Effector memory CD4-positive, alpha-beta T cell (primary cell): ENCODE data around the gene UBA3.

ENCODE experiments used
- DNase-seq, 3 donors: peaks; one replicate each; pipeline ENCODE4 v3.0.0-alpha.2; 2020
- H3K27ac ChIP-seq: 2 replicates; pipeline ENCODE4 v1.7.0; 2013; ENCODE audit warnings: mild to moderate bottlenecking, low read length, moderate library complexity; ENCODE audit not compliant: insufficient read depth, poor library complexity, severe bottlenecking
- H3K27me3 ChIP-seq: replicated peaks from 2 replicates; pipeline ENCODE4 v1.7.0; 2013; ENCODE audit warnings: mild to moderate bottlenecking, low read length; ENCODE audit not compliant: insufficient read depth, control insufficient read depth, poor library complexity, severe bottlenecking
- H3K36me3 ChIP-seq: 2 replicates; pipeline ENCODE4 v1.7.0; 2013; ENCODE audit warnings: mild to moderate bottlenecking, low read length, moderate library complexity; ENCODE audit not compliant: control insufficient read depth, insufficient read depth
- H3K4me1 ChIP-seq: 2 replicates; pipeline ENCODE4 v1.7.0; 2013; ENCODE audit warnings: low read length, mild to moderate bottlenecking; ENCODE audit not compliant: control insufficient read depth, insufficient read depth, poor library complexity, severe bottlenecking
- H3K4me3 ChIP-seq: 2 replicates; pipeline ENCODE4 v1.7.0; 2013; ENCODE audit warnings: low read length, low read depth, mild to moderate bottlenecking; ENCODE audit not compliant: insufficient read depth, poor library complexity, severe bottlenecking
- H3K9me3 ChIP-seq: 2 replicates; pipeline ENCODE4 v1.7.0; 2013; ENCODE audit warnings: mild to moderate bottlenecking, low read length, moderate library complexity; ENCODE audit not compliant: control insufficient read depth

The UBA3 gene

DNA sequence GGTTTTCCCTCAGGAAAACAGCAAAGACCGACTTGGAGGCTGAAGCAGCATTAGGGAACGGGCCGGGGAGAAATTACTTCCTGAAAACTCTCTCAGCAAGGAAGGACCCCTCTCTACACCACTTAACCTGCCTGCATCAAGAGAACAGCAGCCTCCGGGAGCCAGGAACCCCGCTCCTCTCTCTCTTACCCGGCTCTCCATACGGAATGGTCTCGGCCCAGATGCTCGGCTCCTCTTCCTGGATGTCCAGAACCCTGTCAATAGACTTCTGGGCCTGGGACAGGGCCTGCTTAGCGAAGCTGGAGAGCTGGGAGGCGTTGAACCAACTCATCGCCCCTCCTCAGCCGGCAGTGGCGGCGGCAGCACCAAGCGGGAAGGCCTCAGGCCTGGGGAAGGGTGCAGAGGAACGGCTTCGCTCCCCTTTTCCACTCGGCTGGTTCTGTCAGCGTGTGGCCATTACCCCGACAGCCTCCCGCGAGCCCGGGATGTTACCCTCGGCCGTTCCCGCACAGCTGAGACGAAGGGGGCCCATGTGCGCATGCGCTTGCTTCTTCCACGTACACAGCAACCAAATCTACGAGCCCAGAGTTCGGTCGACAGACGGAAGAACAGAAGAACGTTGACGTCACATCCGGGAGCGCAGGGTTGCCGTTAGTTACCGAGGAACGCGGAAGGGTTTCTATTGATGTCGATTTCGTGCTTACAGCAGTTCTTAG lies 28.3 kb downstream of the UBA3 start, which contains the start of gene TMF1:
TMF1 (minus strand) TSS at position 578 of the 716 bp plus-strand sequence; CDS start at position 331, 247 bp downstream.
- no peaks in the 10 kb centered on the region for H3K27me3 ChIP-seq
- H3K9me3 ChIP-seq, result no peaks in the 10 kb centered on the region
- peak within 1 kb of the TSS; percentile 96 for H3K4me3 ChIP-seq
- H3K4me1 ChIP-seq, result peaks cover 16% of the 10 kb centered on the region
- H3K27ac ChIP-seq, result peak within 1 kb of the TSS; percentile 96
- DNase-seq, result peak; percentile 95 to 98 (median 95)
- H3K36me3 ChIP-seq, result peaks cover 18% of the 10 kb centered on the region

DNA sequence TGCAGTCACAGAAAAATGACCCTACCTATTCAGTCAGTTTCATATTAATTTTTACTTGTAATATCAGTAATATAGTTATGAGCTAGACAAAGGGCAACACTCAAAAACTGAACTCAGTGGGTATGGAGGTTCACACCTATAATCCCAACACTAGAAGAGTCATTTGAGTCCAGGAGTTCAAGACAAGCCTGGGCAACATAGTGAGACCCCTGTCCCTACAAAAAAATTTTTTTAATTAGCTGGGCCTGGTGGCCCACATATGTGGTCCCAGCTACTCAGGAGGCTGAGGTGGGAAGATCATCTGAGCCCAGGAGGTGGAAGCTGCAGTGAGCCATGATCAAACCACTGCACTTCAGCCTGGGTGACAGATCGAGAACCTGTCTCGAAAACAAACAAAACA lies 31.2 kb downstream of the UBA3 start:
- H3K9me3 ChIP-seq, result no peaks in the 10 kb centered on the region
- no peaks in the 10 kb centered on the region for H3K27me3 ChIP-seq
- no peak overlapping the region for H3K4me3 ChIP-seq
- H3K27ac ChIP-seq, result no peak overlapping the region
- no peak for DNase-seq
- peaks cover 24% of the 10 kb centered on the region for H3K36me3 ChIP-seq
- peaks cover 16% of the 10 kb centered on the region for H3K4me1 ChIP-seq

DNA sequence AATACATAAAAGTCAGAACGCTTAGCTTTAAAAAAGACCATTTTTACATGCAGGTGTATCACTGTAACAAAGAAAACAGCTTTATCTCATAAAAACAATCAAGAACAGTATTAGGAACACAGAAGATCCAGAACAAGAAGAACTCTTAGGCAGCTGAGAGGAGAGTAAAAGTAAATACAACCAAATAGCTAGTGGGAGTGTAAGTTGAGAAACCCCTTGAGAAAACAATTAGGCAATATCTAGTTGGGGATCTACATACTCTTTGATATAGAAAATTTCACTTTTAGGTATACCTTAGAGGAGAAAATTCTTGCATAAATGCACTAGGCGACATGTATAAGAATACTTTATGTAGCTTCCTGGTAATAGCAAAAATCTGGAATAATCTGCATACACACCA lies 35.6 kb downstream of the UBA3 start:
- H3K27me3 ChIP-seq, result no peaks in the 10 kb centered on the region
- no peak for DNase-seq
- H3K27ac ChIP-seq, result no peak overlapping the region
- H3K36me3 ChIP-seq, result peaks cover 50% of the 10 kb centered on the region
- no peak overlapping the region for H3K4me3 ChIP-seq
- H3K4me1 ChIP-seq, result no peaks in the 10 kb centered on the region
- no peaks in the 10 kb centered on the region for H3K9me3 ChIP-seq

DNA sequence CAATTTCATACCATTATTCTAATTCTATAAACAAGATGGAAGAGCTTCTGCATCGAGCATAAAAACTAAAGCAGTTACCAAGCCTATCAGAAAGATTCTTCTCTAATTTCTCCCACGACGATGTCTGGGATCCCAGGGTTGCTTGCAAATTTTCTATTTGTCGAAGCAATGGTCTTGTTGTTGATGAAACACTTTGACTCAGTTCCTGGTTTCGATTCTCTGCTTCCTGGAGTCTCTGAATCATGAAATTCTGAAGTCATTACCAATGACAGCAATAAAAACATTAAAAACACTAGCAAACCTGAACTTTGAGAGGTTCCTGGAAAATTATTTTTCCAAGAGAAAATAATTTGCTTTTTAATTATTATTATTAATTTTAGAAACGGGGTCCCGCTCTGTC lies 46.7 kb downstream of the UBA3 start:
- DNase-seq, result no peak
- Histone ChIP-seq H3K27ac (no peak overlapping the region), H3K36me3 (peaks cover 77% of the 10 kb centered on the region), H3K9me3 (no peaks in the 10 kb centered on the region), H3K4me1 (no peaks in the 10 kb centered on the region), H3K27me3 (no peaks in the 10 kb centered on the region), H3K4me3 (no peak overlapping the region)

DNA sequence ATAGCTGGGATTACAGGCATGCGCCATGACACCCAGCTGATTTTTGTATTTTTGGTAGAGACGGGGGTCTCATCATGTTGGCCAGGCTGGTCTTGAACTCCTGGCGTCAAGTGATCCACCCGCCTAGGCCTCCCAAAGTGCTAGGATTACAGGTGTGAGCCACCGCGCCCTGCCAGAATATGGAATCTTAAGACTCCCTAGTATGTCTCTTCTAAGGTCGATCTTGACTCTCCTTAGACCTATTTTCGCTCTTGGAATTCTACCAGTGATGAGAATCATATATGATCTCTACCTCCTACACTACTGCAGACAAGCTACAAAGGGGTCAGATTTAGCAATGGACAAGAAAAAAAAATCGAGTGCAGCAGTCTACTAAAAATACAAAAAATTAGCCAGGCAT lies 47.4 kb downstream of the UBA3 start:
- H3K27me3 ChIP-seq, result no peaks in the 10 kb centered on the region

DNA sequence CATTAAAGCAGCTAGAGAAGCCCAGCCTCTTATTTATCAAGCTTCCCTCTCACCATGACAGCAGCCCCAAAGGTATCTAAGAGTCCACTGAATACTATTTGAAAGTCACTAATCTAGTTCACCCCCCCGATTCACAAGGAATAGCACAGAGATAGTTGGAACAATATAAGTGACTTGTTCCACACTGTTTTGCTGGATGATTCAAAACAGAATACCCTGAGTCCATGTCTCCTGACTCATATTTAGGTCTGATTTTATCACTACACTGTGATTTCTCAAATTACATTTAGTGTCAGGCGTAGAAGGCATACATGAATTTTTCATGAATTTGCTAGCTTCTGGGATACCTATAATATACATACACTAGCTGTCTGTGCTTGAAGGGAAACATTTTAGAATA lies 48.0 kb downstream of the UBA3 start:
- H3K4me3 ChIP-seq, result no peak overlapping the region
- peaks cover 82% of the 10 kb centered on the region for H3K36me3 ChIP-seq
- H3K4me1 ChIP-seq, result no peaks in the 10 kb centered on the region
- H3K27ac ChIP-seq, result no peak overlapping the region
- H3K9me3 ChIP-seq, result no peaks in the 10 kb centered on the region
- H3K27me3 ChIP-seq, result no peaks in the 10 kb centered on the region
- no peak for DNase-seq

More for the DNA sequence above, 47.4 kb downstream of the UBA3 start:
- Histone ChIP-seq H3K4me1 (no peaks in the 10 kb centered on the region), H3K4me3 (no peak overlapping the region), H3K36me3 (peaks cover 77% of the 10 kb centered on the region), H3K9me3 (no peaks in the 10 kb centered on the region), H3K27ac (no peak overlapping the region)
- DNase-seq, result no peak

DNA sequence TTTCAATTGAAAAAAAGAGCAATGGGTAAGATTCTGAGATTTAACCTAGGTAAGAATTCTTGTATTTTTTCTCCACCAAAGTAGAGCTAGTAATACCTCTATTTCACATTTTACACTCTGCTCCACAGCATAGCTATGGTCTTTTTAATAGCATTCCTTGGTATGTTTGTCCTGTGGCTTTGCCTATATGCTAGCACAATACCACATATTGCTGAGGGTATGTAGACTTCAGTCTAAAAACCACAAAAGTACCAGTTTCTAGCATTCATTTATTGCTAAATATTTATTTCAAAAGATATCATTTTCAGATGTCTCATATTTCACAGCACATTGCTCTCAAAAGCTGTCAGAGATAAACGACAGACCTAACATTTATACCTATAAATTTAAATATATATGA lies 48.5 kb downstream of the UBA3 start:
- Histone ChIP-seq H3K4me3 (no peak overlapping the region), H3K4me1 (no peaks in the 10 kb centered on the region), H3K27me3 (no peaks in the 10 kb centered on the region), H3K9me3 (no peaks in the 10 kb centered on the region), H3K27ac (no peak overlapping the region), H3K36me3 (peaks cover 83% of the 10 kb centered on the region)
- no peak for DNase-seq

DNA sequence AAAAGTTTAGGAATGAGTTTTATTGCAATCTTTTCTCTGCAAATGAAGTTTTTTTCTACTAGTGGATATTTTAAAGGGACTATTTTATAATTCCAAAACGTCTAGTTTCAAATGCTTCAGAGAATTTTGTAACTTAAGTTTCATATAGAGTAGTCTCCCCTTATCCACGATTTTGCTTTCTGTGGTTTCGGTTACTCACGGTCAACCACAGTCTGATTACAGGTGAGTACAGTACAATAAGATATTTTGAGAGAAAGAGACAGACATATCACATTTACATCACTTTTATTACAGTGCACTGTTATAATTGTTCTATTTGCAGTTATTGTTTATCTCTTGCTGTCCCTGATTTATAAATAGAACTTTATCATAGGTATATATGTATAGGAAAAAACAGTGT lies 59.3 kb downstream of the UBA3 start:
- no peaks in the 10 kb centered on the region for H3K4me1 ChIP-seq
- H3K36me3 ChIP-seq, result peaks cover 25% of the 10 kb centered on the region
- H3K27me3 ChIP-seq, result no peaks in the 10 kb centered on the region
- DNase-seq, result no peak
- no peaks in the 10 kb centered on the region for H3K9me3 ChIP-seq
- no peak overlapping the region for H3K4me3 ChIP-seq
- H3K27ac ChIP-seq, result no peak overlapping the region

DNA sequence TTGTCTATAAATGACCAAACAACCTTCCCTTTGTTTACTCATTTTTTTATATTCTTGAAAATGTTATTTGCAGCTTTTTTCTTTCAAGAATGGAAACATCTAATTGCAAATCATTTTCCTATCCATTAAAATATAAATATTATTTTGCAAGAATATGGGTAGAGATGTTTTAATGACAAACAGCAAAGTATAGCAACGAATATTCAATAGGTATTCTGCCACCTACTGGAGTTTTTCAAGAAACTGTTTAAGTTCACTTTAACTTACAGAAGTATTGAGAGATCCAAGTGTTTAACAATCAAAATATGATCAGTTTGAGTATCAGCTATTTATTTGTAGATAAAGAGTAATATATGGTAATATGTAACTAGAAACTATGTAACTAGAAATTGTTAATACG lies 59.7 kb downstream of the UBA3 start:
- H3K9me3 ChIP-seq, result no peaks in the 10 kb centered on the region
- no peaks in the 10 kb centered on the region for H3K27me3 ChIP-seq
- H3K27ac ChIP-seq, result no peak overlapping the region
- peaks cover 21% of the 10 kb centered on the region for H3K36me3 ChIP-seq
- no peak for DNase-seq
- H3K4me1 ChIP-seq, result no peaks in the 10 kb centered on the region
- no peak overlapping the region for H3K4me3 ChIP-seq

DNA sequence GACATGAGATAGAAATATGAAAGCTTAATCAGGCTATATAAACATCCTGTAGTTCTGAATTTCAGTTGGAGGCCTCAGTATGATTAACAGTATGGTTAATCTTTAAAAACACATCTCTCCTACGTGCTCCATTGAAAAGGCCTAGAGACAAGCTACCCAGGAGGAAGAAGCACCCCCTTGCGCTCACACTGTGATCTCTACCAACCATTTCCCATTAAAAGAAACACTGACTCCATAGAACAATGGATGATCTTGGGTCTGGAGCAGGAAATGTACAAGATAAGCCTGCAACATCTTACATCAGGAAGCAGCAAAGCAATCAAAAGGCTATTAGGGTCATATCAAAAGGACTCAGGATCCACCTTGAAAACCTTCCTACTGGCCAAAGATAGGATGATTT lies 63.3 kb downstream of the UBA3 start:
- Histone ChIP-seq H3K36me3 (no peaks in the 10 kb centered on the region), H3K4me3 (no peak overlapping the region), H3K9me3 (no peaks in the 10 kb centered on the region), H3K4me1 (peaks cover 8% of the 10 kb centered on the region), H3K27ac (no peak overlapping the region), H3K27me3 (no peaks in the 10 kb centered on the region)
- DNase-seq, result no peak
